Neutrophil (primary cell): Measurements from ENCODE around the gene STARD10.
"Not testable (repeated sequence)": the region's sequence is repeated elsewhere in the genome, so short reads cannot be mapped to it uniquely, and the experiment has no call there.

Experiments used
- H3K27ac ChIP-seq: fragments of 200-600 bp; sonication (generic); 2 replicates; pipeline ENCODE4 v1.5.1; 2016; ENCODE audit warnings: mild to moderate bottlenecking, moderate library complexity
- H3K27me3 ChIP-seq: fragments of 200-600 bp; sonication (generic); 2 replicates; pipeline ENCODE4 v1.6.0; 2016; ENCODE audit warnings: mild to moderate bottlenecking
- H3K36me3 ChIP-seq: fragments of 200-600 bp; sonication (generic); 2 replicates; pipeline ENCODE4 v1.5.1; 2017
- H3K4me1 ChIP-seq, 2 experiments: fragments of 200-600 bp in 1 of 2; sonication (generic) in 1 of 2; 1 replicate in 1 of 2; 2 replicates in 1 of 2; pipeline versions ENCODE4 v1.5.1 to v1.6.1; 2013 to 2016; ENCODE audit warnings: low read depth in 1 of 2, low read length in 1 of 2, mild to moderate bottlenecking in 1 of 2, moderate library complexity in 1 of 2; ENCODE audit not compliant: control insufficient read depth in 1 of 2, insufficient read depth in 1 of 2
- H3K4me3 ChIP-seq, 2 experiments: fragments of 200-600 bp in 1 of 2; sonication (generic) in 1 of 2; 1 replicate in 1 of 2; 2 replicates in 1 of 2; pipeline ENCODE4 v1.5.1; 2013 to 2016; ENCODE audit warnings: low read depth in 1 of 2, low read length in 1 of 2, mild to moderate bottlenecking in 1 of 2, moderate library complexity in 1 of 2
- H3K9me3 ChIP-seq: fragments of 200-600 bp; sonication (generic); 2 replicates; pipeline ENCODE4 v1.5.1; 2016
- CTCF ChIP-seq: fragments of 200-600 bp; sonication (generic); IDR thresholded peaks from 2 replicates; pipeline ENCODE4 v1.5.1; 2016; ENCODE audit warnings: antibody characterized with exemption

Gene STARD10

GRCh38 chr11:72808331-72808798 lies 14.5 kb upstream of the STARD10 start:
- Histone ChIP-seq H3K9me3 (no peaks in the 10 kb centered on the region), H3K27me3 (no peaks in the 10 kb centered on the region), H3K4me3 (peak overlapping the region; percentile 52 to 97), H3K36me3 (peaks cover 43% of the 10 kb centered on the region), H3K27ac (peak overlapping the region; percentile 98), H3K4me1 (peaks cover 80 to 97% of the 10 kb centered on the region in 2 experiments)
- no peak for TF ChIP-seq CTCF

- Histone ChIP-seq H3K27ac (peak overlapping the region; percentile 98), H3K36me3 (peaks cover 48% of the 10 kb centered on the region), H3K27me3 (no peaks in the 10 kb centered on the region), H3K4me3 (peak overlapping the region; percentile 52 to 97), H3K4me1 (peaks cover 82 to 95% of the 10 kb centered on the region in 2 experiments), H3K9me3 (no peaks in the 10 kb centered on the region)
- TF ChIP-seq CTCF, result no peak
Observed at GRCh38 chr11:72807792-72808191, 13.9 kb upstream of the STARD10 start.

GRCh38 chr11:72807021-72807693 lies 13.3 kb upstream of the STARD10 start:
- Histone ChIP-seq H3K27ac (peak overlapping the region; percentile 98), H3K36me3 (peaks cover 54% of the 10 kb centered on the region)

GRCh38 chr11:72806378-72806777 lies 12.5 kb upstream of the STARD10 start:
- H3K27me3 ChIP-seq, H3K9me3 ChIP-seq: not testable (repeated sequence)
- Histone ChIP-seq H3K36me3 (peaks cover 54% of the 10 kb centered on the region), H3K27ac (peak overlapping the region; percentile 98), H3K4me1 (peaks cover 78 to 81% of the 10 kb centered on the region in 2 experiments), H3K4me3 (peak overlapping the region; percentile 29 to 97)

More at GRCh38 chr11:72807021-72807693, 13.3 kb upstream of the STARD10 start:
- Histone ChIP-seq H3K4me3 (peak overlapping the region; percentile 52 to 97), H3K9me3 (no peaks in the 10 kb centered on the region), H3K4me1 (peaks cover 82 to 89% of the 10 kb centered on the region in 2 experiments), H3K27me3 (no peaks in the 10 kb centered on the region)
- peak; percentile 48 for TF ChIP-seq CTCF

GRCh38 chr11:72805216-72805615 lies 11.4 kb upstream of the STARD10 start:
- no peaks in the 10 kb centered on the region for H3K27me3 ChIP-seq
- peak overlapping the region; percentile 41 to 97 for H3K4me3 ChIP-seq
- peak overlapping the region; percentile 98 for H3K27ac ChIP-seq
- H3K36me3 ChIP-seq, result peaks cover 57% of the 10 kb centered on the region
- no peaks in the 10 kb centered on the region for H3K9me3 ChIP-seq
- peak; percentile 35 for TF ChIP-seq CTCF
- peaks cover 68 to 70% of the 10 kb centered on the region in 2 experiments for H3K4me1 ChIP-seq

- no peak overlapping the region for H3K4me3 ChIP-seq
- no peak overlapping the region for H3K27ac ChIP-seq
- H3K27me3 ChIP-seq, result no peaks in the 10 kb centered on the region
- H3K36me3 ChIP-seq, result peaks cover 40% of the 10 kb centered on the region
- H3K4me1 ChIP-seq, result peaks cover 59 to 60% of the 10 kb centered on the region in 2 experiments
- no peaks in the 10 kb centered on the region for H3K9me3 ChIP-seq
- TF ChIP-seq CTCF, result no peak
Observed at GRCh38 chr11:72802822-72803221, 9.0 kb upstream of the STARD10 start.
